T-cell (primary cell): ENCODE results near the gene EXOC6B. TPM values are rescaled to one million over a fixed set of nuclear protein-coding genes. Genes with fewer than 3 reads are reported as not detected.

Source experiments
- ATAC-seq, 4 experiments: fragments of 200-7000 bp in 3 of 4; fragments of 150-1000 bp in 1 of 4; cut with Tn5 transposase; replicated peaks in 1 of 4; 1 replicate in 3 of 4; 2 replicates in 1 of 4; pipeline ENCODE4 v1.10.0; 2021; ENCODE audit warnings: moderate library complexity in 3 of 4, mild to moderate bottlenecking in 2 of 4, moderate number of reproducible peaks in 1 of 4
- CTCF ChIA-PET, 2 donors: fragments of 300-600 bp; sonication (Branson Sonifier 250); formaldehyde crosslinking; loops; one replicate each; lab custom pipeline; 2022; ENCODE audit warnings: antibody characterized with exemption in 2 of 2; lab: Charles Lee
- POLR2A ChIA-PET, 2 donors: fragments of 300-600 bp; sonication (Branson Sonifier 250); formaldehyde crosslinking; loops; one replicate each; lab custom pipeline; 2022; ENCODE audit warnings: antibody characterized with exemption in 2 of 2; lab: Charles Lee
- DNase-seq, 35 experiments: peaks; one replicate each; pipeline versions ENCODE4 v3.0.0 to v3.0.0-alpha.2; 2013 to 2023
- H3K27ac ChIP-seq: one replicate; pipeline ENCODE4 v1.5.1; 2013; ENCODE audit warnings: low read length
- H3K27me3 ChIP-seq, 2 experiments: replicated peaks in 1 of 2; 1 replicate in 1 of 2; 2 replicates in 1 of 2; pipeline versions ENCODE4 v1.6.1 to v1.7.0; 2013; ENCODE audit warnings: low read length in 1 of 2, mixed read lengths in 1 of 2; ENCODE audit not compliant: control insufficient read depth in 2 of 2, insufficient read depth in 2 of 2; ENCODE audit errors: extremely low read depth in 1 of 2
- H3K36me3 ChIP-seq, 2 donors: 1 replicate in 1 of 2; 2 replicates in 1 of 2; pipeline versions ENCODE4 v1.6.1 to v1.7.0; 2013; ENCODE audit warnings: low read length in 1 of 2; ENCODE audit not compliant: control insufficient read depth in 2 of 2, insufficient read depth in 1 of 2; ENCODE audit errors: extremely low read depth in 1 of 2
- H3K4me1 ChIP-seq, 2 experiments: 1 replicate in 1 of 2; 2 replicates in 1 of 2; pipeline versions ENCODE4 v1.6.1 to v1.7.0; 2013; ENCODE audit warnings: low read length in 2 of 2, mixed read lengths in 1 of 2; ENCODE audit not compliant: insufficient read depth in 2 of 2, control insufficient read depth in 1 of 2; ENCODE audit errors: extremely low read depth in 1 of 2
- H3K4me3 ChIP-seq, 2 donors: 1 replicate in 1 of 2; 2 replicates in 1 of 2; pipeline versions ENCODE4 v1.5.1 to v1.7.0; 2013; ENCODE audit warnings: mild to moderate bottlenecking in 2 of 2, low read length in 1 of 2, moderate library complexity in 1 of 2; ENCODE audit not compliant: control insufficient read depth in 1 of 2; ENCODE audit errors: extremely low read depth in 1 of 2
- H3K9me3 ChIP-seq: 2 replicates; pipeline ENCODE4 v1.7.0; 2013
- H3K27ac Mint-ChIP-seq, 2 donors: one replicate each; pipeline ENCODE4 v1.8.0; 2020 to 2021; ENCODE audit warnings: mild to moderate bottlenecking in 2 of 2, mixed read lengths in 2 of 2
- H3K27me3 Mint-ChIP-seq, 2 donors: one replicate each; pipeline ENCODE4 v1.8.0; 2021 to 2022; ENCODE audit warnings: mixed read lengths in 2 of 2
- H3K36me3 Mint-ChIP-seq: one replicate; pipeline ENCODE4 v1.8.0; 2021; ENCODE audit warnings: mixed read lengths
- H3K4me1 Mint-ChIP-seq, 3 donors: one replicate each; pipeline ENCODE4 v1.8.0; 2020 to 2022; ENCODE audit warnings: mixed read lengths in 3 of 3, mild to moderate bottlenecking in 1 of 3
- H3K4me3 Mint-ChIP-seq, 3 donors: one replicate each; pipeline ENCODE4 v1.8.0; 2020 to 2022; ENCODE audit warnings: mild to moderate bottlenecking in 3 of 3, mixed read lengths in 3 of 3, moderate library complexity in 3 of 3
- H3K9me3 Mint-ChIP-seq, 3 donors: one replicate each; pipeline ENCODE4 v1.8.0; 2020 to 2022; ENCODE audit warnings: mixed read lengths in 3 of 3
- WGBS: methylation state at CpG from one replicate; pipeline ENCODE4 v1.1.5; 2013; ENCODE audit warnings: missing lambda C conversion rate; ENCODE audit not compliant: insufficient coverage; 5-methylcytosine and 5-hydroxymethylcytosine counted together
- total RNA-seq, 35 experiments: library from RNA in 6 of 35; stranded (reverse) in 6 of 35; fragments of 120-200 nt in 1 of 35; gene quantifications; one replicate each; pipeline versions ENCODE4 v1.2.1 to v1.2.4 and lab custom pipeline; 2013 to 2026

The EXOC6B gene
- total RNA-seq, 5 donors from 2014 or later (not counting 1 experiment from before 2014, with no cell fraction given), result 13.3 to 18.9 (median 16.6) TPM

DNA sequence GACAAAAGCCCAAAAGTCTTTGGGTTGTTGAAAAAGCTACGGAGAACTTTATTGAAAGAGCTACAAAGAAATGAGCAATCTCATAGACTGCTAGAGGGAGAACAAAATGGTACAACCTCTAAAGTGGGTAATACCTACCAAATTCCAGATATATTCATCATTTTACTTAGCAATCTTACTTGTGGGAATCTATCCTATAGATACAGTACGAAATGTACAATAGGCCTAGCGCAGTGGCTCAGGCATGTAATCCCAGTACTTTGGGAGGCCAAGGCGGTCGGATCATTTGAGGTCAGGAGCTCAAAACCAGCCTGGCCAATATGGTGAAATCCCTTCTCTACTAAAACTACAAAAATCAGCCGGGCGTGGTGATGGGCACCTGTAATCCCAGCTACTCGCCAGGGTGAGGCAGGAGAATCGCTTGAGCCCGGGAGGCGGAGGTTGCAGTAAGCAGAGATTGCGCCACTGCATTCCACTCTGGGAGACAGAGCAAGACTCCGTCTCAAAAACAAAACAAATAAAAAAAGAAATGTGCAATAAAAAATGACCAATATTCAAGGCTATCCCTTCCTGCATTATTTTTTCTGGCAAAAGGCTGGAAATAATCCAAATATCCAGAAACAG, 10.1 kb downstream of the EXOC6B start:
- no peaks in the 10 kb centered on the region for H3K9me3 Mint-ChIP-seq
- peaks cover 0 to 3% of the 10 kb centered on the region in 2 experiments for H3K4me1 ChIP-seq
- no peak overlapping the region for H3K4me3 ChIP-seq
- DNase-seq (no peak), ATAC-seq (no peak)
- WGBS, result 96% methylated on average over 10 of the region's 13 CpGs
- no peak overlapping the region for H3K4me3 Mint-ChIP-seq
- no peak overlapping the region for H3K27ac Mint-ChIP-seq
- ChIA-PET CTCF (interaction anchor here (0.5 to 0.7 kb wide), 3 partner anchors 35 to 1603 kb away, joined by 3 to 5 read pairs (median 3); no protein-coding TSS in a partner anchor), POLR2A (no interaction called here)
- no peaks in the 10 kb centered on the region for H3K27me3 ChIP-seq
- H3K36me3 Mint-ChIP-seq, result peaks cover 7% of the 10 kb centered on the region
- peaks cover 22 to 31% (median 31%) of the 10 kb centered on the region in 3 donors for H3K4me1 Mint-ChIP-seq
- H3K9me3 ChIP-seq, result no peaks in the 10 kb centered on the region
- H3K36me3 ChIP-seq, result no peaks in the 10 kb centered on the region
- H3K27me3 Mint-ChIP-seq, result no peaks in the 10 kb centered on the region
- H3K27ac ChIP-seq, result no peak overlapping the region

DNA sequence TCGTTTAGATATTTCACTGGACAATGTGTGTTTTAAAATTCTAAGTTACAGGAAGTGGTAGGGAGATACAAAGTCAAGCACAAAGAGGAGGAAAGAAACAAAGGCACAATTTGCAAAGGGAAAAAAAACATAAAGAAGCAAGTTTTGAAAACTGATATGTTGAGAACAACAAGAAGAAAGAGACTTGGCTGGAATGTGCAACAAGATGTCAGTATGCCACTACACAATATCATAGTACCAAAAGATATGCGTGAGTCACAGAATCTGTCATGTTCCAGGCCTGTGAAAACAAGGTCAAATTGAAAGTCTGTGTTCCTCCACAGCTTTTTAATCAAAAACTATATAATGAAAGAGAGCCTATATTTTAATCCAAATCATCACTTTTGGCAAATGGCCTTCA, 12.0 kb downstream of the EXOC6B start:
- Histone ChIP-seq H3K4me1 (peaks cover 0 to 3% of the 10 kb centered on the region in 2 experiments), H3K9me3 (peaks cover 2% of the 10 kb centered on the region), H3K4me3 (no peak overlapping the region), H3K27ac (no peak overlapping the region), H3K27me3 (no peaks in the 10 kb centered on the region), H3K36me3 (no peaks in the 10 kb centered on the region)
- CTCF ChIA-PET, result no interaction called here
- DNase-seq, result no peak
- peaks cover 21% of the 10 kb centered on the region for H3K36me3 Mint-ChIP-seq
- no peak overlapping the region for H3K27ac Mint-ChIP-seq
- peaks cover 22 to 26% (median 25%) of the 10 kb centered on the region in 3 donors for H3K4me1 Mint-ChIP-seq
- H3K9me3 Mint-ChIP-seq, result peaks cover 12 to 15% (median 12%) of the 10 kb centered on the region in 3 donors
- no peak for ATAC-seq
- POLR2A ChIA-PET, result no interaction called here
- H3K4me3 Mint-ChIP-seq, result no peak overlapping the region
- 25% methylated on average over 1 of the region's 2 CpGs for WGBS
- H3K27me3 Mint-ChIP-seq, result no peaks in the 10 kb centered on the region

DNA sequence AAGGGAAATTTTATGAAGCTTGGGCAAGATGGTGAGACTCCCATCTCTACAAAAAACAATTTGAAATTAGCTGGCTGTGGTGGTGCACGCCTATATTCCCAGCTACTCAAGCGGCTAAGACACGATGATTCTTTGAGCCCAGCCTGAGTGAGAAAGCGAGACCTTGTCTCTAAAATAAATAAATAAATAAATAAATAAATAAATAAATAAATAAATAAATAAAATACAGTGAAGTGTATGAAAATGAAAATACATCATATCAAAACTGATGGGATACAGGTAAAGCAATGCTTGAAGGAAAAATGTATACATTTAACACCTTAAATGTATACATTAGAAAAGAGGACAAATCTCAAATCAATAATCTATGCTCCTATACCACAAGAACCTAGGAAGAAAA, 15.7 kb downstream of the EXOC6B start:
- no CpG with 5 or more reads among the region's 4 CpGs for WGBS

GRCh38 chr2:72809095-72809494, 16.7 kb downstream of the EXOC6B start:
- CTCF ChIA-PET, result no interaction called here

More for the DNA sequence above, 15.7 kb downstream of the EXOC6B start:
- Mint-ChIP-seq H3K27me3 (no peaks in the 10 kb centered on the region), H3K4me1 (peaks cover 9 to 16% (median 12%) of the 10 kb centered on the region in 3 donors), H3K27ac (no peak overlapping the region), H3K9me3 (peaks cover 13 to 20% (median 15%) of the 10 kb centered on the region in 3 donors), H3K4me3 (no peak overlapping the region), H3K36me3 (peaks cover 31% of the 10 kb centered on the region)
- Histone ChIP-seq H3K4me3 (no peak overlapping the region), H3K9me3 (peaks cover 6% of the 10 kb centered on the region), H3K27me3 (no peaks in the 10 kb centered on the region), H3K4me1 (peaks cover 0 to 3% of the 10 kb centered on the region in 2 experiments), H3K36me3 (no peaks in the 10 kb centered on the region), H3K27ac (no peak overlapping the region)
- ChIA-PET CTCF (no interaction called here), POLR2A (no interaction called here)
- ATAC-seq (no peak), DNase-seq (no peak)

DNA sequence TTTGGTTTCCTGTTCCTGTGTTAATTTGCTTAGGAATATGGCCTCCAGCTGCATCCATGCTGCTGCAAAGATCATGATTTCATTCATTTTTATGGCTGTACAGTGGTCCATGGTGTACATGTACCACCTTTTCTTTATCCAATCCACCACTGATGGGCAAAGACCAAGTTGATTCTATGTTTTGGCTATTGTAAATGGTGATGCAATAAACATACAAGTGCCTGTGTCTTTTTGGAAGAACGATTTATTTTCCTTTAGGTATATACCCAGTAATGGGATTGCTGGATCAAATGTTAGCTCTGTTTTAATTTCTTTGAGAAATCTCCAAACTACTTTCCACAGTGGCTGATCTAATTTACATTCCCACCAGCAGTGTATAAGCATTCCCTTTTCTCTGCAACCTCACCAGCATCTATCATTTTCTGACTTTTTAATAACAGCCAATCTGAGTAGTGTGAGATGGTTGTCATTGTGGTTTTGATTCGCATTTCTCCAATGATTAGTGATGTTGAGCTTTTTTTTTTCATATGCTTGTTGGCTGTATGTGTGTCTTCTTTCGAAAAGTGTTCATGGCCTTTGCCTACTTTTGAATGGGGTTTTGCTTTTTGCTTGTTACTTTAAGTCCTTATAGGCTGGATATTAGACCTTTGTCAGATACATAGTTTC, 19.4 kb downstream of the EXOC6B start:
- POLR2A ChIA-PET, result no interaction called here
- no peaks in the 10 kb centered on the region for H3K27me3 ChIP-seq
- H3K36me3 ChIP-seq, result no peaks in the 10 kb centered on the region
- WGBS, result no CpG with 5 or more reads among the region's 3 CpGs
- peaks cover 13 to 20% (median 15%) of the 10 kb centered on the region in 3 donors for H3K9me3 Mint-ChIP-seq
- peaks cover 2 to 6% (median 2%) of the 10 kb centered on the region in 3 donors for H3K4me1 Mint-ChIP-seq
- CTCF ChIA-PET, result no interaction called here
- H3K36me3 Mint-ChIP-seq, result peaks cover 31% of the 10 kb centered on the region
- H3K4me3 Mint-ChIP-seq, result no peak overlapping the region
- H3K9me3 ChIP-seq, result peaks cover 6% of the 10 kb centered on the region
- H3K27me3 Mint-ChIP-seq, result no peaks in the 10 kb centered on the region
- no peak overlapping the region for H3K4me3 ChIP-seq
- no peak overlapping the region for H3K27ac Mint-ChIP-seq
- no peak overlapping the region for H3K27ac ChIP-seq
- no peak for DNase-seq
- no peak for ATAC-seq
- H3K4me1 ChIP-seq, result no peaks in the 10 kb centered on the region

More at GRCh38 chr2:72809095-72809494, 16.7 kb downstream of the EXOC6B start:
- Mint-ChIP-seq H3K27ac (no peak overlapping the region), H3K27me3 (no peaks in the 10 kb centered on the region), H3K4me1 (peaks cover 9 to 14% (median 12%) of the 10 kb centered on the region in 3 donors), H3K4me3 (no peak overlapping the region), H3K9me3 (peaks cover 13 to 20% (median 15%) of the 10 kb centered on the region in 3 donors), H3K36me3 (peaks cover 31% of the 10 kb centered on the region)
- Histone ChIP-seq H3K4me3 (no peak overlapping the region), H3K27ac (no peak overlapping the region), H3K27me3 (no peaks in the 10 kb centered on the region), H3K9me3 (peaks cover 6% of the 10 kb centered on the region), H3K4me1 (peaks cover 0 to 3% of the 10 kb centered on the region in 2 experiments), H3K36me3 (no peaks in the 10 kb centered on the region)
- no CpG with 5 or more reads among the region's 1 CpG for WGBS
- no peak for ATAC-seq
- POLR2A ChIA-PET, result no interaction called here
- DNase-seq, result no peak

GRCh38 chr2:72803626-72804320, 22.1 kb downstream of the EXOC6B start:
- ChIA-PET CTCF (interaction anchor here (0.5 to 0.9 kb wide), 3 partner anchors 11 to 57 kb away, joined by 3 to 6 read pairs (median 4); no protein-coding TSS in a partner anchor), POLR2A (interaction anchor here in 1 of 2 donors (0.6 kb wide), 1 partner anchor 64 kb away, joined by 6 read pairs; no protein-coding TSS in a partner anchor)
- Mint-ChIP-seq H3K9me3 (peaks cover 0 to 7% (median under 1%) of the 10 kb centered on the region in 3 donors), H3K27me3 (no peaks in the 10 kb centered on the region), H3K36me3 (peaks cover 13% of the 10 kb centered on the region), H3K4me3 (no peak overlapping the region), H3K4me1 (peaks cover 0 to 2% (median 2%) of the 10 kb centered on the region in 3 donors), H3K27ac (no peak overlapping the region)
- no peak for DNase-seq
- H3K27me3 ChIP-seq, result no peaks in the 10 kb centered on the region
- no peak overlapping the region for H3K27ac ChIP-seq
- H3K4me1 ChIP-seq, result no peaks in the 10 kb centered on the region
- no peaks in the 10 kb centered on the region for H3K36me3 ChIP-seq
- H3K4me3 ChIP-seq, result no peak overlapping the region
- no peak for ATAC-seq
- H3K9me3 ChIP-seq, result peaks cover 4% of the 10 kb centered on the region
